Stimulated activated CD8-positive, alpha-beta memory T cell treated with anti-CD3 and anti-CD28 coated beads, Interleukin-4, amount 100 ng/mL, for 24 hours (primary cell): ENCODE data around the gene ZSCAN30.
"Not testable (repeated sequence)": the region's sequence is repeated elsewhere in the genome, so short reads cannot be mapped to it uniquely, and the experiment has no call there.

Experiments used
- DNase-seq: peaks from one replicate; pipeline ENCODE4 v3.0.0-alpha.2; 2020; ENCODE audit warnings: low read depth

The ZSCAN30 gene

DNA sequence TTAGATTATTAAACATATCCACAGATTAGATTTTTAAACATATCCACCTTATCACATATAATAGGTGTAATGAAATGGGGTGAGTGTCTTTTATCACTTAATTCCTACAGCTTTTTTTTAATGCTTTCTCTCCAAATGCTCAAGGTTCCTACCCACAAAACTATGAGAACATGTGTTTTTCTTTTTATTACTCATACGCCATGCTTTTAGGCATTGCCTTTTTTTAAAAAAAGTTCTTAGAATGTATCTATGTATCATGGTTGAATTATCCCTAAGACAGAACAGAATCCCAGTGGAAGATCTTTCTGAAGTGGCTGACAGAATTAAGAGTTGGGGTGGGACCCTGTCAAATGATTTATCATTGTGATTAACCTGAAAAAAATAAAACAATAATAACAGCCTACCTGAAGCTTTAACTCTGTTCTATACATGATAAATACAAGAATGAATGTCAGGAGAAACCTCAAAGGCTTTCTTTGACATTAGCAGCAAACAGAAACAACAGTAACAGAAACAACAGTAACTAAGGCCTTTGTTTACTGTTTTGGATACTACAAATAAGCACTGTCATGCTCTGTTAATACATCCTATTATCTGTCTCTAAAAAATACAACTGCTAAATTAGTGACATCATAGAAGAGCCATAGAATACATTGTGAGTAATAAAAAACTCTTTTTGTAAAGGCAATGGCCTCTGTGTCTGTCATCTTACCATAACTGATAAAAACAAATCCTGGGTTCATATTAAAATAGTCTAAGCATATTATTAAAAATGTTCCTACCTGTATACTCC, 53.3 kb downstream of the ZSCAN30 start:
- DNase-seq: no peak

DNA sequence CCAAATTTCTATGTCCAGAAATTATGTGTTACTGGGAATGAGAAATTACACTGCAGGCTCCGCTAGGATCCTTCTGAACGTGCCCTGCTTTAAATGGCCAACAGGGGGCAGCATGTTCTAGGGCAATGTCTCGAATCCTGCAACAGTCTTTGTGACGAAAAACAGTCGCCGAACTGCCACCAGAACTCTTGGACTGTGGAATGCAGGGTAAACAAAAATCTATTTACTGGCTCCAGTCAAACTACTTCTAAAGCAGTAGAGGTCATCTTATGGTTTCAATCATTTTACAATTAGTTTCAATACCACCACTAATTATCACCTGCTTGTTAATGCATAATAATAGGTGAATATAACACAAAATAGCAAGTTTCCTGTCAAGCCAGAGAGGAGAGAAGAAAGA, 59.0 kb downstream of the ZSCAN30 start:
- DNase-seq: peak; percentile 54

DNA sequence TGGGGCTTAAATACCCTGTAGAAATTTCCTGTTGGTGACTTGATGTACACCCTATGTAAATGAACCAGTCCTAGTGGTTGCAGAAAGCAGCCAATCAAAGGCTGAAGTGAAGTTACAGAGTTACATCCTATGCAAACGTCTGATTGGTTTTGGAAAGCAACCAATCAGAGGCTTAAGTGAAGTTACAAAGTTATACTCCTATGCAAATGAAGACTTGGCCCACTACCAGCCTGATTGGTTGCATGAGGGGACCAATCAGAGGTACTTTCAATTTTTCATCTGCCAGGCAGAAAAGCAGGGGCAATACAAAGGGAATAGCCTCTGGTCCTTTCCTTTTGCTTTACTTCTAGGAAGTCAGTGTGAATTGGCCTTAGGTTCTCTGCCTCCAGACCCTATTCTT, 62.8 kb downstream of the ZSCAN30 start:
- DNase-seq: no peak

DNA sequence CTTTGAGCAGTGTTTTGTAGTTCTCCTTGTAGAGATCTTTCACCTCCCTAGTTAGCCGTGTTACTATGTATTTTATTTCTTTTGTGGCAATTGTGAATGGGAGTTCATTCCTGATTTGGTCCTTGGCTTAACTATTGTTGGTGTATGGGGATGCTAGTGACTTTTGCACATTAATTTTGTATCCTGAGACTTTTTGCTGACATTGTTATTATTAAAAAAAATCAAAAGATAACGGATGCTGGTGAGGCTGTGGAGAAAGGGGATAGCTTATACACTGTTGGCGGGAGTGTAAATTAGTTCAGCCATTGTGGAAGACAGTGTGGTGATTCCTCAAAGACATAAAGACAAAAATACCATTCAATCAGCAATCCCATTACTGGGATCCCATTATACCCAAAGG, 66.2 kb downstream of the ZSCAN30 start:
- no peak for DNase-seq

DNA sequence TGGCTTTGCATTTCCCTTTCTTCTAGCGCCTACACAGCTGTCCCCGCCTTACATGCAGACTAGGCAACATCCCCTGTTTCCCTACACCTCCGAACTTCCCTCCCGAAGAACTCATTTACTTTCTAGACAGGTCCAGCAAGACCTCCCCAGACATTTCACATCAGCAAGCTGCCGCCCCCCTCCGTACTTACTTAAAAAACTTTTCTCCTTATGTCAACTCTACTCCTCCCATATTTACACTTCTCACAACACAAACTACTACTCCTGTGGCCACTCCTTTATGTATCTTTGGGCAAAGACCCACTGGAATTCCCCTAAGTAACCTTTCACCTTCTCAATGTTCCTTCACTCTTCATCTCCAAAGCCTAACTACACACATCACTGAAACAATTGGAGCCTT, 69.6 kb downstream of the ZSCAN30 start:
- DNase-seq: no peak

DNA sequence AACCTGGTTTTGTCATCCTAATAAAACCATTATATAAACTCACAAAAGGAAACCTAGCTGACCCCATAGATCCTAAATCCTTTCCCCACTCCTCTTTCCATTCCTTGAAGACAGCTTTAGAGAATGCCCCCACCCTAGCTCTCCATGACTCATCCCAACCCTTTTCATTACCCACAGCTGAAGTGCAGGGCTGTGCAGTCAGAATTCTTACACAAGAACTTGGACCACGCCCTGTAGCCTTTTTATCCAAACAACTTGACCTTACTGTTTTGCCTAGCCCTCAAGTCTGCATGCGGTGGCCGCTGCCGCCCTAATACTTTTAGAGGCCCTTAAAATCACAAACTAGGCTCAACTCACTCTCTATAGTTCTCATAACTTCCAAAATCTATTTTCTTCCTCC, 70.7 kb downstream of the ZSCAN30 start:
- not testable (repeated sequence) for DNase-seq

DNA sequence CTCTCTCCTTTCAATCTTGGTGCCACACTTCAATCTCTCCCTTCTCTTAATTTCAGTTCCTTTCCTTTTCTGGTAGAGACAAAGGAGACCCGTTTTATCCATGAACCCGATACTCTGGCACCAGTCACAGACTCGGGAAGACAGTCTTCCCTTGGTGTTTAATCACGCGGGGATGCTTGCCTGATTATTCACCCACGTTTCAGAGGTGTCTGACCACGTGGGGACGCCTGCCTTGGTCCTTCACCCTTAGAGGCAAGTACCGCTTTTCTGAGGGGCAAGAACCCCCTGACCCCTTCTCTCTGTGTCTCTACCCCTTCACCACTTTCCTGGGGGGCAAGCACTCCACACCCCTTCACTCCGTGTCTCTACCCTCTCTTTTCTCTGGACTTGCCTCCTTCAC, 73.4 kb downstream of the ZSCAN30 start:
- not testable (repeated sequence) for DNase-seq

DNA sequence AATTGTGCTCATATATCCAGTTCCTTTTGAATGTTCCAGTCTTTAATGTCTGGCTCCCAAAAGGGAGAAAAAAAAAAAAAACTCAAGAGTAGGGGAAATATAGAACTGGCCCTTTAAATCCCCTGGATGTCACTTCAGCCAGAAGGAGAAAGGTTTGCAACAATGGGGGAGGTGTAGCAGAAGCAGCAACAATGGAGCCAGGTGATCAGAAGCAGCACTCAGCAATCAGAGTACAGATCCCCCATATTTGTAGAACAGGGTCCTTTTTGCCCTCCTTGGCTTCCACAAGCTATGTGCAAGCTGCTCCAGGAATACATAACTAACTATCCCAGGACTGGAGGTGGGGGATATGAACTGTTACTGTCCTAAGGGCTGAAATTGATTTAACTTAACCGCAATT, 75.0 kb downstream of the ZSCAN30 start:
- DNase-seq: no peak

DNA sequence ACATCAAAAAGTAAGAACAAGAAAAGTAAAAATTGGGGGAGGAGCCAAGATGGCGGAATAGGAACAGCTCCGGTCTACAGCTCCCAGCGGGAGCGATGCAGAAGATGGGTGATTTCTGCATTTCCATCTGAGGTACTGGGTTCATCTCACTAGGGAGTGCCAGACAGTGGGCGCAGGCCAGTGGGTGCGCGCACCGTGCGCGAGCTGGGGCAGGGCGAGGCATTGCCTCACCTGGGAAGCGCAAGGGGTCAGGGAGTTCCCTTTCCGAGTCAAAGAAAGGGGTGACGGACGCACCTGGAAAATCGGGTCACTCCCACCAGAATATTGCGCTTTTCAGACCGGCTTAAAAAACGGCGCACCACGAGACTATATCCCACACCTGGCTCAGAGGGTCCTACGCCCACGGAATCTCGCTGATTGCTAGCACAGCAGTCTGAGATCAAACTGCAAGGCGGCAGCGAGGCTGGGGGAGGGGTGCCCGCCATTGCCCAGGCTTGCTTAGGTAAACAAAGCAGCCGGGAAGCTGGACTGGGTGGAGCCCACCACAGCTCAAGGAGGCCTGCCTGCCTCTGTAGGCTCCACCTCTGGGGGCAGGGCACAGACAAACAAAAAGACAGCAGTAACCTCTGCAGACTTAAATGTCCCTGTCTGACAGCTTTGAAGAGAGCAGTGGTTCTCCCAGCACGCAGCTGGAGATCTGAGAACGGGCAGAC, 84.1 kb downstream of the ZSCAN30 start:
- DNase-seq: not testable (repeated sequence)

DNA sequence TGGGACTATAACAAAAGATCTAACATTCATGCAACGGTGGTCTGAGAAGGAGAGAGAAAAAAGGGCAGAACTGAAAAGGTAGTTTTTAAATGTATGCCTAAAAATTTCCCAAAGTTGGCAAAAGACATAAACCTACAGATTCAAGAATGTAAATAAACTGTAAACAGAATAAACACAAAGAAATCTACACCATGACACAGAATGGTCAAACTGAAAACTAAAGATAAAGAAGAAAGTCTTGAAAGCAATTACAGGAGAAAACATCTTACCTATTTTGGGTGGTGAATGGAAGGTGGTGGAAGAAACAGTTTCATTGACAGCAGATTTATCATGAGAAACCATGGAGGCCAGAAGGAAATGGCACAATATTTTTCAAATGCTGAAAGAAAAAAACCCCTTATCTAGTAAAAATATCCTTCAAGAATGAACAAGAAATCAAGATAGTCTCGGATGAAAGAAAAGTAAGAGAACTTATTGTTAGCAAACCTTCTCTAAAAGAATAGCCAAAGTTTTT, 84.8 kb downstream of the ZSCAN30 start:
- DNase-seq: no peak

DNA sequence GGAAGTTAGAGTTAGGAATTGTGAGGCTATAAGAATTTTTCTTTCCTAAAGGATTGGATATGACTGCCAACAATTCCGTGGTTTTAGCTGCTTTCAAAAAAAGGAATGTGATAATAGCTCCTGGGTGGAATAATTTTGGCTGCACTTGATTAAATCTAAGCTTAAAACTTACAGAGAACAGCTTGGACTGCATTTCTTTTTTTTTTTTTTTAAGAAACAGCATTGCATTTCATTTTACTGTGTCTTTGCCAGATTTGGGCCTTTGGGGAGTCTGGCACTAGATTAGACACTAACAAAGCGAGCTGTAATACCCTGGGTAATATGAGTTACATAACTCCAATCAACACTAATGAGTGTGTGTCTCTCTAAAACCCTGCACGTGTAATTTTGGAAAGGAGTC, 87.0 kb downstream of the ZSCAN30 start:
- DNase-seq: no peak

DNA sequence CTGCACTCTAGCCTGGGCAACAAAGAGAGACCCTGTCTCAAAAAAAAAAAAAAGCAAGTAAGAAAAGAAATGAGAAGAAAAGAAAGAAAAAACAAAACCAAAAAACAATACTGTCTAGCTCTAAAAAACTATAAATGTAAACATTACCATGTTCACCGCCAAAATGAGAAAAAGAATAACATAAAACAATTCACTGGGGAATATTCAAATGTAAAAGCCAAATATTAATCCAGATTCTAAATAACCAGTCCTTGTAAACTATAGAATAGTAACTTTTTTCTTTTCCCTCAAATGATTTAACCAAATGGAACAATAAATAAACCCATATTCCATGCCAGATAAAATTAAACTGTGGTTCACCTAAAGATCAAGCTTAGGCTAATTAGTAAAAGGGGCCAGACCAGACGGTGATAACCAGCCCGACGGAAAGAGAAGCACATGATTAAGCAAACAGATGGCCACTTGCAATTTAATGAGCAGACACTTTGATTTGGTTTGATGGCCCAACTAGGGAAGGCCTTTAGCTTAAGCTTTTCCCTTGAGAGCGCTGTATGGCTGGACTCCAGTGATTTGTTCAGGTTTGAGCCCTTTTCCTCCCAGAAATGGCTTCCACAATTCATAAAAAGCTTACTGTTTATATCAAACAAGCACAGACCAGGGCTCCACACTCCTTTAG, 88.6 kb downstream of the ZSCAN30 start:
- DNase-seq: no peak
